Stimulated activated CD8-positive, alpha-beta memory T cell treated with anti-CD3 and anti-CD28 coated beads, Interleukin-15, amount 100 ng/mL, for 4 hours (primary cell): ENCODE results near the gene HOXA9.

Experiments used
- DNase-seq, 2 donors: peaks; one replicate each; pipeline ENCODE4 v3.0.0-alpha.2; 2020; ENCODE audit warnings: low read depth in 2 of 2

The HOXA9 gene

DNA sequence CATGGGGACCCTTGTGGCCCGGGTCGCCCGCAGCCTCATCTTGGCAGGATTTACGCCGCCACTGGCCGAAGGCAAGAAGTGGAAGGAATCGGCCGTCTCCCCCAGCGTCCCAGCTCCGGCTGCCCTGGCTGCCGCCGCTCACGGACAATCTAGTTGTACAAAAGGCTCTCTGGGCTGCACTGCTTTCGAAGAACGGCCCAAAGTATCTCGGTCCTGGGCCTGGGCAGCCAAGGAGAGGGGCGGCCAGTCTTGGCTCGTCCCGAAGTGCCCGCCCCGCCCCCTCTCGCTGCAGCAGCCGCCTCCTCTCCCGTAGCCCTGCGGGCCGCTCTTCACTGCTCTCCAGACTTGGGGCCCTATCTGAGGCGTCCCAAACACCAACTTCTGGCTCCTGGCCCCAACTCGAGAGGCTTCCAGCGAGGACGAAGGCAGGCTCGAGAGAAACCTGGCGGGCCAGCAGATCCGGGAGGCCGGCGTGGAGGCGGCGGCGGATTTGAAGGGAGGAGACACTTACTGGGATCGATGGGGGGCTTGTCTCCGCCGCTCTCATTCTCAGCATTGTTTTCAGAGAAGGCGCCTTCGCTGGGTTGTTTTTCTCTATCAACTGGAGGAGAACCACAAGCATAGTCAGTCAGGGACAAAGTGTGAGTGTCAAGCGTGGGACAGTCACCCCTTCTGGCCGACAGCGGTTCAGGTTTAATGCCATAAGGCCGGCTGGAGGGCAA, 809 bp downstream of the HOXA9 start:
- no peak for DNase-seq

DNA sequence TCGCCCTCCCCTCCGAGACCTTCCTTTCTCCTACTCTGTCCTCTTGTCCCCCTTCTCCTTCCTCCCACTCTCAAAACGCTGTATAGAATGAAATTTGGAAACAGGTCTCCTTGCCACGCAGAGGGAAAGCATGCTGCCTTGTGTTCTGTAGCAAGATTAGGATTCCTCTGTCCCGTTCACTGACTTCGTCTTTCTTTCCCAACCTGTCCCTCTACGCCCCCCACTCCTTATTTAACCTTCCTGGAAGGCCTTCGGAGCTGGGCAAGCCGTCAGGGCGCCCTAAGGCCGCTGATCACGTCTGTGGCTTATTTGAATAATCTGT, 1.3 kb downstream of the HOXA9 start:
- no peak for DNase-seq

DNA sequence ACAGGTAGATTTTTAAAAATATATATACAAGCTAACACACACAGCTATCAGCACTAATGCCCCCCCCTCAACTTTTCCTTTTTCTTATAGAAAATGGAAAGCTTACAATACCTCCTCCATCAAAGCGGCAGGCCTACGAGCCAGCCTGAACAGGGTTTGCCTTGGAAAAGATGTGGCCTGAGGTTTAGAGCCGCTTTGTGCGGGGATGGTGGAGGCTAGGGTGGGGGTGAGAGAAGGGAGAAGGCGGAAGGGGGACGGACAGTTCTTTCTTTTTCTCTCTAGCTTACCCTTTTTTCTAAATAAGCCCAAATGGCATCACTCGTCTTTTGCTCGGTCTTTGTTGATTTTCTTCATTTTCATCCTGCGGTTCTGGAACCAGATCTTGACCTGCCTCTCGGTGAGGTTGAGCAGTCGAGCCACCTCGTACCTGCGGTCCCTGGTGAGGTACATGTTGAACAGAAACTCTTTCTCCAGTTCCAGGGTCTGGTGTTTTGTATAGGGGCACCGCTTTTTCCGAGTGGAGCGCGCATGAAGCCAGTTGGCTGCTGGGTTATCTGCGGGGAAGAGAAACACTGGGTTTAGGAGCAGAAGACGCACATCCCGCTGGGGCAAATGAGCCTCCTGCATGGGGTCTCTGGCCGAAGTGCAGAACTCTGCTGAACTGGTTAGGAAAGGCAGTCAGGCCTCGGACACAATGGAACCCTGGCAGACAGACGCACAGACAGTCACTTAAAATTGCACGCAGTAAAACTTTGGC, 1.9 kb downstream of the HOXA9 start:
- DNase-seq: no peak

DNA sequence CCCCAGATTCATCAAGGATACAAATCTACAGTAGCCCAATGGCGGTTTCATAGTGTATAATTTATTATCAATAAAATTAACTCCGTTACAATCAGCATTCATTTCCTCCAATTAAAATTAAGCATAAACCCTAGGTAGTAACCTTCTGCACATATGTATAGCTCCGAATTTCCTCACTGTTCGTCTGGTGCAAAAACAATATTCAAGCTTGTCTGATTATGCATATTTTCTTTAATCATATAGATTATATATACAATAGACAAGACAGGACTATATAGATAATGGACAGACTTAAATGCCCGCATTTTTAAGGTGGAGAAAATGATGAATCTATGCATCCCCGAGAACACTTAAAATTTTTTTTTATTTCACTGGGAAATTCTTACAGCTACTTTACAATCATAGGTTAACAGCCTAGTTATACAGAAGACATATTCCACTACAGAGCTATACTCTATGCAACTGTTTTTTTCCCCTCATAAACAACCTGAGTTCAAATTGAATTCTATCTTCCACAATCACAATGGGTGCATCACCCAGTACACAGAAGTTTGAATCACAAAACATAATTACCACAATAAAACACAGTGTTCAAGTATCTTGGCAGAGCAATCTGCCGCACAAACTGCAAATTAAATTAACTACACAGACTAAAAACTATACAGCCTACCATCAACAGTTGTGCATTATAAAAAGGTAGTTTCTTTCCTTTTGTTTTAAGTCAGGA, 2.6 kb downstream of the HOXA9 start:
- no peak for DNase-seq

DNA sequence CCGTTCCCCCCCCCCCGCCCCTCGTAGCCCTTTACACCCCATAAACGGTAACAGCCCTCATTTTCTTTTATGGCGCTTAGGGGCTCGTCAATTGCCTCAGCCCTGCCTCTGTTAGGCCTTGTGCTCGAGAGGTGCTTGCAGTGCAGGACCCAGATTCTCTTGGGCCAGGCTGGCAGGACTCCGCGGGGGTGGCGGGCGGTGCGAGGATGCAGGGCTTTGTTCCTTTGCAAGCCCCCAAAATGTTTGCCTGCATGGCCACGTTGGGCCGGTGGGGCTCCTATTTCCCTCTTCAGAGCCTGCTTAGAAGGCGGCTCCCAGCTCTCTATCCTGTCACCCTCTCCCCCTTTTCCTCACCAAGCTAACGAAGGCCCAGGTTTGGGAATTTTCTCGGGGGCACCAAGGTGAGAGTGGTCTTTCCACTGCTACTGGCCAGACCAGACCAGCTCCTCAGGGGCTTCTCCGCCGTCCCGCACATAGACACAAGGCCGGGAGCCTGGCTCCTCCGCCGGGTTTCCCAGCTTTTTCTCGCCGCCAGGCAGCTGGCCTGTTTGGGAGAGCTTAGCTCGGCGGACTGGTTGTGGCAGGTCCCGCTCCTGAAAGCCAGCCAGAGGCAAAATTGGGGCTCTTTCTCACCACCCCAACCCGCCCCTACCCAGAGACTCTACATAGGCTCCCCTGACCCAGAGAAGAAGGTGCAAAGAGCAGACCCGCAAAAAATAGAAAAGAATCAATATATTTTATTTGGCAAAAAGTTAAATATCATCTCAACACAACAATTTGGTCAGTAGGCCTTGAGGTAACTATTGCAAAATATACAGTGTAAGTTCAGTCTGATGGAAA, 3.4 kb downstream of the HOXA9 start:
- DNase-seq: no peak

DNA sequence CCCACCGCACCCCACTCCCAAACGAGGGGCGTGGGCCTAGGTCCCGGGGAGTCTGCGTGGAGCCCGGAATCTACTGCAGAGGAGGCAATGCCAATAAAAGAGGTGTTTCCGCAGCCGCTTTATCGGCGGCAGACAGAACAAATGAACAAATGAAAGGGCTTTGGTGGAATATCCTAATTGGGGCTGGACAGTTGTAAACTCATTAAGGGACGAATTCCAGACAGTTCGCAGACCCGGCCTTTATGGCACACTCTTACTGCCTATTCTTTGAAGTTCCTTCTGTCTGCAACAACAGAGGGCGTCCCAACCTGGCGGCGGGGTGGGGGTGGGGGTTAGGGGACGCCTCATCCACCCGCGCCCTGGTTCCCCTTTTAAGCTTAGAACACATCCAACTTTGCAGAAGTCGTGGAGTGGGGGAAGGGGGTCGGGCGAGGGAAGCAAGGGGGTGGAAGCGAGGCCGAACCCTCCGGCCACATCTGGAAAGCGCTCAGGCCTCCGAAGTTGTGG, 4.1 kb downstream of the HOXA9 start:
- no peak for DNase-seq

DNA sequence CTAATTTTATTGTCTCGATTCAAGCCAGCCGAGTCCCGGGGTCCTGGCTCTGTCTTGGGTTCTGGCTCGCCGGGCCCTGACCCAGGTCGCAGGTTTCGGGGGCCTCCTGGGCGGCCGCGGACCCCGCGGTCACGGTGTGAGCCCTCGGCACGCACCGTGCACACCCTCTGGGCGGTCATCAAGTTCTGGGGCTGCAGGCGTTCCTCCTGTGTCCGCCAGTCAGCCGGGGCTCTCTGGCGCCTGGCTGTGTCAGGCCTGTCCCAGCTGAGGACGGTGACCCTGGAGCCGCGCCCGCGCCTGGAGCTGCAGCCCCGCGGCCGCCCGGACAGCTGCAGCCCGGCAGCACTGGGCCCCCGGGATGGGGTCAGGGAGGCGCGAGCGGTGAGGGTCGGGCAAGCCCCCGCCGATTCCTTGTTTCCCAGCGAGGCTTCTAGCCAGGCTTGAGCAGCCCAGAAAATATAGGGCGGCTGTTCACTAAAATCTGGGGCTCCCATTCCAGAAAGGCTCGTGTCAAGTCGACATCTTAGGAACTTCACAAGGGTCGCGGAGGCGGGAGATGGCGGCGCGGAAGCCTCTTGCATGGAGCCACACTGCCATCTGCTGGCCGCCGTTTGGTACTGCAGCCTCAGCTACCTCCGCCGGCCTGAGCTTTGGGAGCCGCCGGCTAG, 4.7 kb downstream of the HOXA9 start:
- peak; percentile 63 to 76 for DNase-seq

DNA sequence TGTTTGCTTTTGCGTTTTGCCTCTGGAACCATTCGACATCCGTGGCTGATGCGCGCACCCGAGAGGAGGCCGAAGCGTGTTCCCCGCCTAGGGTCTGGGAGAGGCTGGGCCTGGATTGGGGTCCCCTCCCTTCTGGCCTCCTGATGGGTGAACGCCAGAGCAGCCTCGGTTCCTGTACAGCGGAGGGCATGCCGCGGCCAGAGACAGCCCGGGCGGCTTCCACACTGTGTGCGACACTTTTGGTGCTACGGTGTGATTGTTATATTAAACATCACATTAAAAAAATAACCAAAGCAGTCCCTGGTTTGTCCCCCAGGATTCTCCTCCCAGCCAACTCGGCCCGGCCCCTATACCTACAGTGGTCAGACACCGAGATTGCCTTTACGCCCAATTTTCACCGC, 5.2 kb downstream of the HOXA9 start:
- DNase-seq: no peak

DNA sequence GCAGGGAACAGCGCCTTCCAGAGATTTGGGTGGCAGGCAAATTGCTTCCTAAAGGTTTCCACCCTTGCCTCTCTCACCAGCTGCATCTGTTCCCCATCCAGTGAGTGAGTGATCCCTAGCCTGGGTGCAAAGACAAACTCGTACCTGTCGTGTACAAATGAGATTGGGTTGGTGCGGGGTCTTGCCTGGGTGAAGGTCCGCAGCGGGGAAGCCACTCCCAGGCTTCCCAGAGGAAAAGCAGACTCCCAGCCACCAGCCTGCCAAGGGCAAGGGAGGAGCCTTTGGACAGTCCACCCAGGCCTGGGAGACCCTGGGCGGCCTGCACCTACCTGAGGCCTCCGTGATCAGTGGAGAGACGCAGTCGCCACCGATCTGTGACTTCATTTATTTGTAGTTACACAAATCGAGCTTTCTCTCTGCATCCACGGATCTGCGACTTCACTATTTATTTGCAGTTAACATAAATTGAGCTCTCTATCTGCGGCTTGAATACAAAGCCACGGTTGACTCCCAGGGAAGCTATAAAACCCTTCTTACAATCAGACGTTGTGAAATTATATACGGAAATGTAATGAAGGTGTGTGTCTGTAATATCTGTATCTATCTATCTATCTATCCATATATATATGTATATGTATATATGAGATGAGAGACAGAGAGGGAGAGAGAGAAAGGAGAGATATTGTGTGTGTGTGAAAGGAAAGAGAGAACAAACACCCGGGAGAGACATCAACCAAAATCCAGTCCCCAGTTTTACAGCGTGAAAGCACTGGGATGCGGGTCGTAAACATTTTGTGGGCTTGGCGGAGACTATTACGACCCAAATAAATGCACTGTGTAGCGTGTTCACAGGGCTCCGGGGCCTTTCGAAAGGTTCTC, 5.8 kb downstream of the HOXA9 start:
- DNase-seq: no peak

DNA sequence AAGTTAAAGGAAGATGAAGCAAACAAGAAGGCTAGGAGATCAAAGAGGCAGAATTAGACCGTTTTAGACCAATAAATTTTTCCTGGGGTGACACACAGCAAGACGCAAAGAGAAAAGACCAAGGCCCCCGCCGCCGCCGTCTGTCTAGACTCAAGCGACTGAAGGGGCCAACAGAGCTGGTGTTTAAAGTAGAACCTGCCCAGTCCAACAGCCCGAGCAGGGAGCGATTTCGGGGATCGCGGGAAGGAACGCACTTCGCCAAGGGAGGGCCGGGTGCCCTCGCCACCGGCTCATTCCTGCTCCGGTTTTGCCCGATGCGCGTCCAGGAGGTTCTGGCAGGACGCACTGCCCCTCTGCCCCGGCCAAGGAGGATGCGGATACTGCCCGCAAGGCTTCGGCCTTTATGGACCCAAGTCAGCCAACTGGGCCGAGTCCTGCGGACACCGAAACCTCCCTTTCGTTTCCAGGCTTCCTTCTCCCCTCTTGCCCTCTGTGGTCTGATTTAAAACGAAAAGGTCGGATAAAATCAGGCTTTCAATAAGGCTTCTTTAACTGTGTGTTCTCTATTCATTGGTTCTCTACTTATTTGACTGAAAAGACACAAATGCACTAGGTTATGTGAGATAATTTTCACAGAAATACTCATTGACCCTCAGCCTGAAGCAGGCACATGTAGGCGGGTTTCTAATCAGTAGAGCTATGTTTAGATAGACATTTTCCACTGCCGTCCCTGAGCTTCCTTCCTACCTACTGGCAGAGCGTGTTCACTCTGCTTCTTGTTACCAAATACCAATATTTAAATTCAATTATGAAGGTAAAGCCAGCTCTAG, 6.7 kb downstream of the HOXA9 start:
- no peak for DNase-seq

DNA sequence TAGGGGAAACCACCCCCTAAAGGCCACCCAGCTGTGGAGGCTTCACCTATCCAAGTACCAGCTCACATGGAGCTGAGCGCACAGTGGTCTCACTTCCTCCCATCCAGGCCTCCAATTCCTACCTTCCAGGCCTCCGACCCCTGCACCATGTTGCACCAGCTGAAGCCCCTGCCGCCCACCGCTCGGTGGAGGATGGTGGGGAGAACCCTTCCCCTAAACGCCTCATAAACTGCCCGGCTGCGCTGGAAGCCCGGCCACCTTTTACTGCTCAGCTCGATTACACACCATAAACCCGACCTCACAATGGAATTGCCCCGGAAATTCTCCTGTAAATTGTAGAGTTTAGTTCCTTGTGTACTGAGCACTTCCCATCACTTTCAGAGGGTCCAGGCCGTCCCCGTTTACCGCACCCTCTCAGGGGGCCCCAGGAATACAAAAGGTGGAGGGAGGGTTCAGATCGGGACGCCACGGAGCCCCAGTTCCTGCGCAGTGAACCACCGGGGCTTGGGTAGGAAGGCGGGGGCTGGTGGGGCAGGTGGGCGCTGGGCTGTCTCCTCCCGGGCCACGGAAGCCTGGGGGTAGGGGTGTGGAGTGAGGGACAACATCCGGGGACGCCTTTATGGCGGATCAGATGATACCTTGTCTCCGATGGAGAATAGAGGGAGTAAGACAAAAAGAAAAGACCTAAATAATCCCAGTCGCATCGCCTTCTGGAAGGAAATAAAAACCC, 7.5 kb downstream of the HOXA9 start:
- DNase-seq: no peak

DNA sequence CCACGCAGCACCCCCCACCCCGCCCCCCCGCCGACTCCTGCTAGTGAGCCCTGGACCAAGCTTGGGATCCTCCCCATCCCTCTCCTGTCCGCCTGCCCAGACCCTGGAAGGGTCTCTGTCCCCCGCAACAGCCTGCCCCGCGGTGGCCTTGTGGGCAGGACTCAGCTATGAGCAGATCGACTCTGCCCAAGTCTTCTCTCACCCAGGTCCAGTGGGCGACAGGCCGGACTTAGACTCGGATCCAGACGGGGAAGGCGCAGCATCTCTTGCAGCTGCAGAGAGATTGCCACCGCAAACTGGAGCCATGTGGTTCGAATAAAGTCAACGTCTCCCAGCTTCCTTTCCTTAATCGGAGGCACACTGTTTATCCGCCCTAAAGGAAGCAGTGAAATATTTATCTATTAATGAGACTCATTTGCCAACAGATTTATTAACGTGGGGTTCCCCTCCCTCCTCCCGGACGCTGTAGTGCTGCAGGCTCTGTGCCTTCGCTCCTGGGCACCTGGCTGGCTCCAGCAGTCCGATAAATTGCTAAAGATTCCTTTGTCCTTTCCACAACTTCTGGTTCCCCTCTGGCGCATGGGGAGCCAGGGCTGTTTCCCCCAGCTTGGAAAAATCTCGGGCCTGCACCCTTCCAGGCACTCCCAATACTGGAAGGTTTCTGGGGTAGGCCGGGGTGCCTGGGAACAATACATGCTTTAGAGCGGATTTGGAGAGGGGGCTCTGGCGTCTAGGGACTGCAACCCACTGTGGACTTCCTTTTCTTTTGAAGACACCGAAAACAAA, 8.2 kb downstream of the HOXA9 start:
- DNase-seq: no peak

DNA sequence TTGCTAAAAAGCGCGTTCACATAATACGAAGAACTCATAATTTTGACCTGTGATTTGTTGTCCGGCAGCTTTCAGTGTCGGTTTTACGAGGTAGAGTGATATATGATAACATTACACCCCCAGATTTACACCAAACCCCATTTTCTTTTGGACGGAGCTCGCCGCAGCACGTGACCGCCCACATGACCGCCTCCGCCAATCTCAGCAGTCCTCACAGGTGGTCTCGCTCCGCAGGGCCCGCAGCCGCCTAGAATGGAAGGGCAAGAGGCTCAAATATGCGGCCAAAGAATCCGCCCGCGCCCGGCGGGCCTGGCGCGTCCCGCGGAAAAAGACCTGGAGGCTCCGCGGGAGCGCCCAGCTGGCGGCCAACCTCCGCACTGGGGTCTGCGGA, 8.8 kb downstream of the HOXA9 start, which contains the start of gene HOXA7:
TSS of gene HOXA7 (minus strand) at position 168 of the 391 bp plus-strand sequence. CDS start at position 38, 130 bp downstream.
- no peak for DNase-seq

DNA sequence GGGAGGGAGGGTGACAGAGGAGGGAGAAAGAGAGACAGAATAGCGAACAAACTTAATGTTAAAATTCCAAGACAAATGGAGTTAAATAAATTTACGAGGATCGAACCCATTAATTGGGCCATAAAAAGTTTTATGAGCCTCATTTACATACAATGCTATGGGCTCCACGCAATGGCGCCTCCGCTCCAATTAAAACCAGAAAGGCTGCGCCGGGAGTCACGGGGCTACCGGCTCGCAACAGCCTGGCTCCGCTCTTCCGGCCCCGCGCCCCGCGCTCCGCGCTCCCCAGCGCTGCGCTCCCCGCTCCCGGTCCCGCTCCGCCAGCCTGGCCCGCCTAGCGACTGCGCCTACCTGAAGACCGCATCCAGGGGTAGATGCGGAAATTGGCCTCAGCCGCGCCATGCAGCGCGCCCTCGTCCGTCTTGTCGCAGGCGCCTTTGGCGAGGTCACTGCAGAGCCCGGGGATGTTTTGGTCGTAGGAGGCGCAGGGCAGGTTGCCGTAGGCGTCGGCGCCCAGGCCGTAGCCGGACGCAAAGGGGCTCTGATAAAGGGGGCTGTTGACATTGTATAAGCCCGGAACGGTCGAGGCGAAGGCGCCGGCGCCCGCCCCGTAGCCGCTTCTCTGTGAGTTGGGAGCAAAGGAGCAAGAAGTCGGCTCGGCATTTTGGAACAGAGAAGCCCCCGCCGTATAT, 9.4 kb downstream of the HOXA9 start:
- no peak for DNase-seq

DNA sequence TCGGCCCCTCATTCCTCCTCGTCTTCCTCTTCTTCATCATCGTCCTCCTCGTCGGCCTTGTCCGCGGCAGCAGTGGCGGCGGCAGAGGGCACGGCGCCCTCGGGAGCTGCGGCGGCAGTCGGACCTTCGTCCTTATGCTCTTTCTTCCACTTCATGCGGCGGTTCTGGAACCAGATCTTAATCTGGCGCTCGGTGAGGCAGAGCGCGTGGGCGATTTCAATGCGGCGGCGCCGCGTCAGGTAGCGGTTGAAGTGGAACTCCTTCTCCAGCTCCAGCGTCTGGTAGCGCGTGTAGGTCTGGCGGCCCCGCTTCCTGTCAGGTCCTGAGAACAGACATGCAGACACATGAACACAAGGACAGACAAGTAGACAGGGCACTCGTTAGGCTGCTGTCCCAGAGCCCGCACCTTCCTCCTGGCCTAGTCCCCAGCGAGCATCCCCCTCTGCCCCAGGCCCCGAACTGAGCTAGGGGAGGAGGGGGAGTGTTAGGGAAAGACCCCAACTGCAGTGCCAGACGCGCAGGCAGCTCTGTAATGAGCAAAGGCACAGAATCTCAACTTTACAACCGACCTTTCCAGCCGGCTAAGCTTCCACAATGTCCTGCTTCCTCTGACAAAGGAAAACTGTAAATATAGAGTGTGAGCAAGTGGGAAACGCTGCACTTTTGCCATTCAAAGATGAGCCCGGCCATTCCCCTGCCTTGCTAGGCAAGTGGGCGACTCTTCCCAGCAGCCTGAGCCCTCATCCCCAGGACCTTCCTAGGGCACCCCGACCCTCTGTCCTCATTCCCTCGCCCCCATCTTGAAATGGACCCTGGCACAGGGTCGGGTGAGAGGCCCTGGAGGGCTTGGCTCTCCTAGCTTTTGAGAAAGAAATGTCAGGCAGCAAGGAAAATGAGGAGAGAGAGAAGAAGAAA, 10.2 kb downstream of the HOXA9 start:
- DNase-seq: peak in 1 of 2 donors; percentile 25

DNA sequence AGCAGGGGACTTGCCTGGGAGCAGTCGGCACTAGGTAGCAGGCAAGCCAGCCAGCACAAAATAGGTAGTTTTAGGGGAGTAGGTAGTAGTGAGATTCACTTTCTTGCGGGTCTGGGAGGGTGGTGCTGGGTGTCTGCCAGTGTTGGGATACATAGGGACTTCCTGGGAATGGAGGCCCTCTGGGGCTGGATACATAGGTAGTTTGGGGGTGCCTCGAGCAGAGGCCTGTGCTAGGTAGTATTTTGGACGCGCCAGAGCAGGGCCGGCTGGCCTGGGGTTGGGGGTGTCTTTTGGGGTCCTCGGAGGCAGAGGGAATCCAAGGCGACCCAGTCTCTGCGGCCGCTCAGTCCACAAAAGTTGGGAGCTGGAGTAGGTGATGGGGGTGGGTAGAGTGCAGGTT, 11.0 kb downstream of the HOXA9 start:
- DNase-seq: no peak
